Measurements from ENCODE around the gene ZBTB16.

The ZBTB16 gene

DNA sequence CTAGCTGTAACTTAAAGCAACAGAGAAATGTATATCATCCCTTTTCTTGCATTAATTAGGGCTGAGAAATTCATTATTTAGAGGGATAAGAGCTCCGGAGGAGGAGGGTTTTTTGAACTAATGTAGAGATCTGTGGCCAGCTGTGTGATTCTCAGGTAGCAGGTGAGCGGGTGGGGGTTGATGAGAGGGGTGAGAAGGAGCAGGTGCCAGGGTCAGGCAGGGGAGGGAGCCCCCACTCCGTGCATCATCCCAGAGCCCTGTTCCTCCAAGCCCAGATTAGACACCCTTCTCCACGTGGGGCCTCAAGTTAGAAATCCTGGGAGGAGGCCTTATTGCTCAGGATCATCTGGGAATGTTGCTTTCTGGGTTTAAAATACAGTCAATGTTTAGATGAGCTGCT lies 24.9 kb downstream of the ZBTB16 start:
- DNase-seq, result no peak

DNA sequence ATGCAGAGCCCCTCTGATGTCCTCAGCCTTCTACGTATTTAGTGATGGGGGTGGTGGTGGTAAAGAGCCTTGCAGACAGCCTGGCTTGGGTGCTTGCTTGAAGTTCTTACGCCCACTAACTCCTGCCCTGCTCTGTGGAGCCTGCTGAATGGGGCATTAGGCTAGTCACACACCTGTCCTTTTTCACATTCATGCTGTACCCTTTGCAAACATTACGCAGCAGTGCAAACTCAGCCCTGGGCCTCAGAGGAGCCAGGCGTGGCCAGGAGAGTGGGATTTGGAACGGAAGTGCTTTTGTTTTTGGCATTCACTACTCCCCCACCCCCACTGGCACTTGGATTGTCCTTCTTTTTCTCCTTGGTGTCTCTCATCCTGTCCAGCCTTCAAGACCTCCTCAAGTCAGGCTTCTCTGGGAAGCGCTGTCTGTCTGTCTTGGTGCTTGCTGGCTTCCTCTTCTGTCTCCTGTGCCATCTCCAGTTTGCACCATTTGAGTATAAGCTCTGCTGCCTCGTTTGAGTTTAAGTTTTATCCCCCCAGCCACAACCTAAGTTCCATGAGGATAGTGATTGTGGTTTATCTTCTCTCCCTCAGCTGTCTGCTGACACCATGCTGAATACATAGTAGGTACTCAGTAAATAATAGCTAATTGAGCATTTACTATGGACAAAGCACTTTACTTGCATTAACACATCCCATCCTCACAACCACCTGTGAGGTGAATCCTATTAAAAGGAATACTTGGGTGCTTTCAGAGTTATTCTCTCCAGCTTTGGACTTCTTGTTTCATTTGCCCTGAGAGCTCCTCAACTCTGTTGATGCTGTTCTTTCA lies 26.7 kb downstream of the ZBTB16 start:
- no peak for DNase-seq

DNA sequence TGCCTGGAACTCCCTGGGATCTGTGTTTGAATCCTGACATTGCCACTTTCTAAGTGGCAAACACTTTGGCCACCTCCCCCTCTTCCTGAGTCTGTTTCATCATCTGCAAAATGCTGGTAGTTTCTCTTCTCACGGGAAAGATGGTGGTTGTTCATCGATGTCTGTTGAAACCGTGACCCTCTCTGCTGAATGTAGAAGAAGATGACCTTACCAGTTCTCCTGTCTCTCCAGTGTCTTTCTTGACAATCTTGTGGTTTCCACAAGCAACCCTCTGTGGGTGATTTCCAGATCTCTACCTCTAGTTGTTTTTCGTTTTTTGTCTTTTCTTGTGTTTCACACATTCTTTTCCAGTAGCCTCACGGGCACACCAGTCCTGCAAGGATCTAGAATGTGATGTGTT lies 27.5 kb downstream of the ZBTB16 start:
- no peak for DNase-seq

DNA sequence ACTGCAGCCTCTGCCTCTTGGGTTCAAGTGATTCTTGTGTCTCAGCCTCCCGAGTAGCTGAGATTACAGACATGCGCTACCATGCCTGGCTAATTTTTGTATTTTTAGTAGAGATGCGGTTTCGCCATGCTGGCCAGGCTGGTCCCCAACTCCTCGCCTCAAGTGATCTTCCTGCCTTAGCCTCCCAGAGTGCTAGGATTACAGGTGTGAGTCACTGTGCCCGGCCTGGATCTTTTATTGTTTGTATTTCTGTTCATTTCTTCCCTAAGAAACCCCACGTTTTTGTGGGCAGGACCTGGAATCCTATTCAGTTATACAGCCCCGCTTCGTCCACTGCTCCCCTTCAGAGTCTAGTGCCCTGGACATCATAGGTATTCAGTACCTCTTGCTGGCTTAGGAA lies 28.7 kb downstream of the ZBTB16 start:
- DNase-seq, result no peak

DNA sequence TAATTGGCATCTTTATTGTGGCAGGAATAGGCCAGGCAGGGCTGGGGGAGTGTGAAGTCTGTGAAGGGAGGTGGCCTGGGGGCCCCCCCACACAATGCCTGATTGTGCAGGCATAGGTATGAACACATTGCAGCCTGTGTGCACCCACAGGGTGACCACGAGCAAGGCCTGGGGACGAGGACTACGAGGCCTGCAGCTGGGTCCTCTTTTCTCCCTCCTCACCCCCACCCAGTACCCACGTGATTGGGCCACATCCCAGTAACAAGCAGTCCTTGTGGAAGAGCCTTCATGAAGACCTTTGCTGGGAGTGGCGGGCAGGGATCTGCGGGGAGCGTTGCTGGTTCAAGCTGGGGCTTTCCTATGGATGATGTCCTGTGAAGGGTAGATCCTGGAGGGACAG lies 29.3 kb downstream of the ZBTB16 start:
- no peak for DNase-seq

DNA sequence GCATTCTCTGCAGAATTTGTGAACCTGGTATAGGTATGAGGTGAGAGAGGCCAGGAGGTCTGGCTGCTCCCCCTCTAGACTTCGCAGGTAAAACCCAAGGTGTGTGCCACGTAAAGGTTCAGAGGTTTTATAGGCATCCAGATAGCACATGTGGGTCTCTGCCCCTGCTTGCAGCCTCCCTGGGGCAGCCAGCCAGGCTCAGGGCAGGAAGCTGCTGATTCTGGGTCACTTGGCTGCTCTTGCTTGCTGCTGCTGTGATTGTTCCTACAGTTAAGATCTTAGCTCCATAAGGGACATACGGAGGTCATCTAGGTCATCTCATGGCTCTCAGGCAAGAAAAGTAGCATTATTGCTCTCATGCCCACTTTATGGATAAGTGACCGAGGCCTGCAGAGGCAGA lies 30.2 kb downstream of the ZBTB16 start:
- no peak for DNase-seq

DNA sequence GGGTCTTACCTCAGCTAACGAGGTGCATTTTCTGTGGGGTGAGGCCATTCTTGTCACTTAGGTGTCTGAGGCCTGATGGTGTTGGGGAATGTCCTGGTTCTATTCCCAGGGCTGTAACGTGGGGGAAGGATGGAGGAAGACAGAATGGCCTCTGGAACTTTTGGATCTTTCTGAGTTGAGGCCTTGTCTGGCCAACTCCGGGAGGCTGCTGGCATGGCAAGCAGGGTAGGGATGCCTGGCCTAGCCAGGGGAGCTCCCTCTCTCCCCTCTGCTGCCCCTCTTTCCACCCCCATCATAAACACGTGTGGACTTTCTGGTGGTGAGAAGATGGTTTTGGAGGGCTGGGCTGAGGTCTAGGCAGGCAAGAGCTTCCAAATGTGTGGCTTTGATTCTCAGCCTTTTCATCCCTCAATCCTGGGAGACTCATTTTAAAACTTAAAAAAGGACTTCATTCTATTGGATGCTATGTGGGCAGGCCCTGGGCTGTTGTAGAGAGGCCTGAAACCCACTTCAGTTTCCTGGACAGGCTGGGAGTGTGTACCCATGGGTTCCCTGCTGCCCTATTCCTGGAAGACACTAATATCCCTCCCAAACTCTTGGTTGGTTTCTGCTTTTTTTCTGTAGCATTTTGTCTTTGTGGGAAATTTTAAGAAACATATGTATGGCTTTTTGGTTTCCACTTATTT lies 30.9 kb downstream of the ZBTB16 start:
- DNase-seq, result no peak

DNA sequence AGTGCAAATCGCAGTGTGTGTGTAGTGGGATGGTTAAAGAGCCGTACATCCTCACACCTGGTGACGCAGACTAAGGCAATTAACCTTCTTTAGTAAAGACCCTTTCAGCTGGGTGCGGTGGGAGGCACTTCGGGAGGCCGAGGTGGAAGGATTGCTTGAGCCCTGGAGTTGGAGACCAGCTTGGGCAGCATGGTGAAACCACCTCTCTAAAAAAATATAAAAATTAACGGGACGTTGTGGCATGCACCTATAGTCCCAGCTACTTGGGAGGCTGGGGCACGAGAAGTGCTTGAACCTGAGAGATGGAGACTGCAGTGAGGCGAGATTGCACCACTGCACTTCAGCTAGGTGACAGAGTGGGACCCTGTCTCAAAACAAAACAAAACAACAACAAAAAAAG lies 31.5 kb downstream of the ZBTB16 start:
- no peak for DNase-seq

DNA sequence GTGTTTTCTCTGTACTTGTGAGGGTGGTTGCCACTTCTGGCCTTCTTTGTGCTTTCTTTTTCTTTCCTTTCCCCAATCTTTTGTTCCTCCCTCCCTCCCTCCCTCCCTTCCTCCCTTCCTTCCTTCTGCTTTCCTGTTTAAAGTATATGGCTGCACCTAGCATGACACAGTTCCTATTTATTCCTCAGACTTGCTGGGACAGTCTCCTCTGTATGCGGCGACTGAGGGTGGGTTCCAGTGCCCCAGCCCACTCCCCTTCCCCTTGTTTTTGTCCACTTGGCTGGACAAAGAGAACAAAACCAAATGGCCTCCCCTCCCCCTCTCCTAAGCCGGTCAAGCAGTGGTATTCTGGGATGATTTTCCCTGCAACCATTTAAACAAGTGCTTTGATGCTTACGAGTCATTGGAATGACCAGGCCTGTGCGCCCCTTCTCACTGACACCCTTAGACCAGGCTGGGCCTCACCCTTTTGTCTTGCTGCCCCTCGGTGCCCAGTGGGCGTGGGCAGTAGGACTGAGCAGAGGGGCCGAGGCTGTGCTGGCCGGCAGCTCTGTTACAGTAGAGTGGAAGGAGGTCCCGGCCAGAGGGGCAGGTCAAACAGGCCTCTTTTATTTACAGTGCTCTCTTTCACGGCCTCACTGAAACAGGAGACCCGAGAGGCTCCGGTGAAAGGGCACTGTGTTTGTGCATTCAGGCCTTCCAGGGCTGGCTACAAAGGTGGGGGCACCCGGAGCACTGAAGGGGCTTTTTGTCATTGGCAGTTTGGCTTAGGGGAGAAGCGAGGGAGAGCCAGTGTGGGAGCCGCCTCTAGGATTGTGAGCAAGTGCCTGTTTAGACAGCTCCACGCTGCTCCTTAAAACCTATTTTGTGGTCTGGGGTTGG lies 32.2 kb downstream of the ZBTB16 start:
- no peak for DNase-seq

DNA sequence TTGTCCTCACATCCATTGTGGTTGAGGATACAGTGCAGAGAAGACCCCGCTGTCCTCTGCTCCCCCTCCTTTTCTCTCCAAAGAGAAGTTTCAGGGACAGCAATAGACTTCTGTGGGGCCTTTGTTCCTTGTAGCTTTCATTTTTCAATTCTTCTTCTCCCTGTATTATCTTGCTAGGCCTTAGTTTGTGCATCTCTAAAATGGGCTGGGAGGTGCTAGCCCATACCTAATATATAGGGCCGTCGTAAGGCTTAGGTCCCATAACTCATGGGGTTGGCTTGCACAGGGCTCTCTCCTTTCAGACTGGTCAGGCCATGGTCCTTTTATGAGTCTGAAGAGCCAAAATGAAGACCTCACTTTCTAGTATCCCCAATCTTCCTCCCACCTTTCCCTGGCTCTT lies 33.0 kb downstream of the ZBTB16 start:
- DNase-seq, result no peak

DNA sequence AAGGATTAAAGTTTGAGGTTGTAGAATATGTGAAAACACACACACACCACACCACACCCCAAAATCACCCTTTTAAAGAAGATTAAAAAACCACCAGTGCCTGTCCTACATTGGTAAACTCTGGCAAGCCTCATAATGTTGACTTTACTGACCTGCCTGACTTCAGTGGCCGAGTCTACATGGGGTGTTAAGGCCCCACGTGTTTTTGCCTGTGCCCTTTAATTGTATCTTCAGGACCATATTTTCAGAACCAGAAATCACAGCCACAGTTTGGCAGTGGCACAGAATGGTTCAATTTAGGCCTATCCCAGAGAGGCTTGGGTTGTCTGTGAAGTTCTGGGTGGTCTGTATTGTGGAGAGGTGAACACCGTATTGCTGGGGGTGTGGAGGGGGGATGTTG lies 33.4 kb downstream of the ZBTB16 start:
- no peak for DNase-seq

DNA sequence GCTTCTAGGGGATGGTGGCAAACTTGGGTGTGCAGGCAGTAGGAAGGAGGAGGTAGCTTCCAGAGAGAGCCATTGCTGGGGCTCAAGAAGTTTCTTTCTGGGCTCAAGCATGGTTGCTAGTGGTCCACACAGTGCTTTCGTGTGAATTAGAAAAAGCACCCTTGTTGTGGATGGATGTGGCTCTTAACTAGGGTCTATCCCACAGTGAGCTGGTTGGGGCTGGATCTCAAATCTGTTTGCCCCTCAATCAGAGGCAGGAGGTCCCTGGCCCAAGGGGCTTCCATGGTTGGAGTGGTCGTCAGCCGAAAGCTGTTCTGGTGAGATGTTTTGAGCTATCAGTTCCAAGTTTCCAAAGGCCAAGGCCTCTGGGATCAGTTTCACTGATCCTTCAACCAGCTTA lies 35.0 kb downstream of the ZBTB16 start:
- no peak for DNase-seq

DNA sequence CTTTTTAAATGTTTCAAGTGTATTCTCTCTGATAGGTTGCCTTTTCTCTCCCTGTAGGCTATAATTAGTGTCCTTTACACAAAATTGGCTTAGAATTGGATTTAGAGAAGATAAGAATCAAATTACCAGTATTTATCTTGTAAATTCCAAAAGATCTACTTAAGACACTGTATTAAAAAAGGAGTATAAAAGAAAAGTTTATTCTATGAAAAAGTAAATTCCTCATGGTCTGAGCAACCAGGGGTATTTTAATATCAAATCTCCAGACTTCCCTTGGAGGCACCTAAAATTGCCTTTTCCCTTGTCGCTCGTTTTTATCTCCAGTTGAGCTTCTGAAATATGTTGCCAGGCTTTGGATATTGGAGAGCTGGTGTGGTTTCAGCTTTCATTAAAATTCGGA lies 36.4 kb downstream of the ZBTB16 start:
- no peak for DNase-seq

DNA sequence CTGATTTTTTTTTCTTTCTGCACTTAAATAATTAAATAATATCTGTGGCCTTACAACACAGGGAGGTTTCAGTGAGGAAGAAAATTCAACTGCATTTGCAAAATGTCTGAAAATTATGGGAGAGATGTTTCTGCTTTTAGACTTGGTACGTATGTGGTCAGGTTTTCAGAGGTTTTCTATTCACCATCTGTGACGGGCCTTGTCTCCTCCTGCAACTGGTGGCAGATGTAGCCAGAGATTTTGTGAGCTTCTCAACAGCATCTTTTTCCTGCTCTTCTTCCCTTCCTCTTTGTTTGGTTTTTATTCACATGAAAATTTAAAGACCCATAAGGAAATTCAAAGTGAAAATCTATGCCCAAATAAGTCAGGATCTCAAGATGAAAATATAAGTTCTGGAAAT lies 38.3 kb downstream of the ZBTB16 start:
- no peak for DNase-seq

DNA sequence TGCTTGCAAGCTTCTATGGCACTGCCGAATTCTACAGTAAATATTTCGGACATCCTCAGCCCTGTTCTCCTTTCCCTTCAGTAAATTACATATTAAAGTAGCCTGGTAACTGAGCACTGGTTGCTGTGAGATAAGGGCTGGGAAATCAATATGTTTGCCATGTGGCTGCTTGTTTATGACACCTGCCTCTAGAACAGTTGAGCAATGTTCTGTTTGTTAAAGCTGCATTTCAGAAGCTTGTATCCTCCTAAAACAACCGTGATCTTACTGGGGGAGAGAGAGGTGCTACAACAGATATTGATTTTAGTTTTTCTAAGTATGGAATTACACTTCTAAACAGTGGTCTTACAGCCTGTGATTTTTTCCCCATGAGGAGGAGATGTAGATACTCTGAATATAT lies 39.4 kb downstream of the ZBTB16 start:
- no peak for DNase-seq

DNA sequence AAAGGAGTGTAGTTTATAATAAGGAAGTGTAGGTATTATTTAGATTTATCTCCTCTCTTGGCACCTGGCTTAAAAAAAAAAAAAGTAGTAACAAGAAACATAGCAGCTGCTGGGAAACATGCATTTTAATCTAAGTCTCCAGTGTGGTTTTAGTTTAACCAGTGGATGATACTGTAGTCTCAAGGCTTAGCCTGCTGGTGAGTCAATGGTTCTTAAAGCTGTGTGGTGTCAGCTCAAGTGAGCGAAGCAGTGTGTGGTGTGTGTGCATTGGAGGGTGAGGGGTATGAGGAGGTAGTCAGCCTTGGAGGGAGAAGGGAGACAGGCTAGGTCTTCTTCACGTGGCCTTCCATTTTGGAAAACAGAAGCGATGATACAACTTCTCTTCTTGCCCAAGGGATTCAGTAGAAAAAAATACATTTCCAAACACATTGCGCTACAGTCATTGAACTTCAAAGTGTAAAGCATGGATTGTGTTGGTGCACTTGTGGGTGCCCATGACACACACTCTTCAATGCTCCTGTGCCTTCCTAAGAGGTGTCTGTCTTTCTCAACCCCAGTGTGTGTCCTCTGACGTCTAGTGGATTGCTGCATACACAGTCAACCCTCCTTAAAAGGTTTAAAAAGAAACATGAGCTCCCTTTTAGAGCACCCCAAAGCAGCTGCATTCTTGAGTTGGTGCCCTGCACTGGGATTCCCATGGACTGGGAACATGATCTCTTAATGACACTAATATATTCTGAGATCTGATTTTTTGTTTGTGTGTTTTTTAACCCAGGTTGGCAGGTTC lies 40.1 kb downstream of the ZBTB16 start:
- no peak for DNase-seq

DNA sequence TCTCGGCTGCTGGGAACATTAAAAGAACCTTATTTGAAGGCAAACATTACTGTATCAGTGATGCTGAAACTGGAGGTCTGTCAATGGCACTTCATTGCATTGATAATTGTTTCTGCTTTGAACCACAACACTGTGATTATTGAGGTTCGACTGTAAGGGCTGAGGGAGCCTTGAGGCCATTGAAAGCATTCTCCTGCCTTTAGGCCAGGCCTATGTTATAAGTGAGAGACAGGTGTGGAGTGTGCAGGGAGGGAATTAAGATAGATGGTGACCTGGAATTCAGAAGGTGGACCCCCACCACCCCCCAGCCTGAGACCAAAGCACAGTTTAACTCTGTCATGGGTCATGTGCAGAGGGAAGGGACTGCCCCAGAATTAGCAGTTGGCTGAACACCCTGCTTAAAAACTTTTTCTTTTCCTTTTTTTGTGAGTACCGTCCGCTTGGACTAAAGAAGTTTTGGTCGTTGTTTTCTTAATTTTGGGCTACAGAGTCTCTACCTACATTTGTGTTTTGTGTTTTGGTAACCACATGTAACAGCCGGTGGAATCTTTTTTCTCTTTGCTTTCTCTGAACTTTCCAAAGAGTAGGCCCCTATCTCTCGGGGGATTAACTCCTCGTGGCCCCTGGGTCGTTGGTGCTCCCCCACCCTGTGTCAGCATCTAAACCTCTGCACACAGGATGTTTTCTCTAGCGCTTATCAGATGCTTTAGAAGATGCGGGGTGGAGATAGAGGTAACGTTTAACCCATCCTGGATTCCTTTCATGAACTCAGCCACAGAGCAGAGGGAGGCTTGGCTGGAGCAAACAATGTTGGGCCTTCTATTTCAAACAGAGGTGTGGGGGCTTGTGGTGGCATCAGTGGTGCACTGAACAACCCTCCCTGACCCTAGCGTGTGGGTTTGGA lies 43.7 kb downstream of the ZBTB16 start:
- no peak for DNase-seq

DNA sequence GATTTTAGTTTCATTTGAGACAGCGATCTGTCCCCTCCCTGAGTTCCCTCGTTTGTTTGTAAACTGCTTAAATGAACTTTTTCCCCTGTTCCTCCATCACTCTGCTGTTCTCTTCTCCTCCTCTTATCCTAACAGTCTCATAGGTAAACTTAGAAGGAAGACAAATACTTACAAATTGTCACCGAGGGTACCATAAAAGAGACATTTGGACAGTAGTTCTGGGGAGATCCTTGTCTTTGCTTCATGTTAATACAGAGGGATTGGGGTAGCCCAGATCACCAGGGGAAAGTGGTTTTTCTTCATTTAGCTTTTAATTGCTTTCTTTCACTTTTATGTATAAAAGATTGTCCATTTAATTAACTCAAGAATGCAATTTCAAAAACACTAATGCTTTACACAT lies 46.1 kb downstream of the ZBTB16 start:
- no peak for DNase-seq

DNA sequence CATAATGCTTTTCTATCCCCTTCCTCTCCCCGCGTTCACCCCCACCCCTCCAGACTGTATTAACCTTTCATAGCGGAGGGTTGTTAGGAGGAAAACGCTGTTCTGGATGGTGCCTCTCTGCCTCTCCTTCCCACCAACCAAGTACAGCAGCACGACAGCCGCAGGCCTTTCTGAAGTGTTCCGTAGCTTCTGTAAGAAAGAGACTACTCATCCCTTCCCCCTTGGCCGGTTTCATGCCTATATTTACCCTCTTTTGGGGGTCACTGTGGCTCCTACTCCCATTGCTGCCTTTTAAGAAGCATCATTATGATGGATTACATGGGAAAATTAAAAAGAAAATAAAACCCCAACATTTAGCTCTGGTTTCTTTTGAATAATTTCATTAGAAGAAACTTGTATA lies 46.5 kb downstream of the ZBTB16 start:
- DNase-seq, result no peak

DNA sequence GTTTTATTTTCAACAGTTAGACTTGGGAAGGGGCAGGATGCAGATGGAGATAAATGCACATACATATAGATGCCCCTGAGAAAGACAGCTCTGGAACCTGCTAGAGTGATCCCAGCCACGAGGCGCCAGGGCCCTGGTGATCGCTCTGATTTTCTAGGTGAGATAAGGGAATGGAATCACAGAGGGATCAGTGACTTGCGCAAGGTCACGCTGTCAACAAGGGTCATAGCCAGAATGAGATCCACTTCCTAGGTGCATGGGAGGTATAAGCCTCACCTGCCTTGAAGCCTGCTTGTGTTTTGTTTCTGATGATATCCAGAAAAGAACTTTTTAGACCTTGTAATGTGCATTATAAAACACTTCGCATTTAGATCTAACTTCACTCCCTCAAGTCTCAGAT lies 47.5 kb downstream of the ZBTB16 start:
- no peak for DNase-seq

DNA sequence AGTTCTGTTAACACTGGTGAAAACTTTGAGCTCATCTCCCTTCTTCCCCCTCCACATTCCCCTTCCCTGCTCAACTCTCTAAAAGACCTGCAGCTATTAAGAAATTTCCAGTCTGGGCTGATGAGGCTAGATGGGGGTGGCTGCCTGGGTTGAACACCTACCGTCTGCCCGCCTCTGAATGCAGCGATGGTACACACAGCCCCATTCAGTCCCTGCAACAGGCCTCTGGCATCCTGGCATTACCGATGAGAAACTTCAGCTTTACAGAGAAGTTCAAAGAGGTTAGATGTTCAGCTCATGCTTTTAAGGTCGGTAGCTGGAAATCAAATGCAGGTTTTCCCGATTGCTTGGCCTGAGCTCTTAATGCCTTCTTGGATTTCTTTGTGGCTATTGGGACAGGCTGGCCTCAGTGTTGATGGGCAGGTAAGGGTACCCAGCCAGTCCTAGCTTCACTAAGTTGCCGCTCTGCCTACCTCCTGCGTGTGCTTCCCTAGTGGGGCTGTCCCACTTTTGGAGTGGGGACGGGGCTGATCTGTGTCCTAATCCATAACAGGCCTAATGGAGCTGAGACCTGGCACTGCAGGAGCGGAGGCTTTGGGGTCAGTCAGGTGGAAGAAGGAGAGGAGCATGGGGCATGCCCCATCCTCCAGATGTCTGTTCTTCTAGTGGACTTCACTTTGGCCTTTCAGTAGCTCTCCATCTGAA lies 49.1 kb downstream of the ZBTB16 start:
- no peak for DNase-seq

Measured in fibroblast of skin of back (primary cell).